K562 (cell line): ENCODE data around the gene KIZ. TPM values are rescaled to one million over a fixed set of nuclear protein-coding genes. Genes with fewer than 3 reads are reported as not detected.

Experiments used
- ATAC-seq: fragments of 200-7000 bp; cut with Tn5 transposase; 3 replicates; pipeline ENCODE4 v1.9.1; 2020; ENCODE audit warnings: moderate library complexity
- BruUV-seq: library from RNA; stranded (reverse); fragments of 400-500 nt; replicated peaks from 2 replicates; lab custom pipeline; 2021; lab: Mats Ljungman, UMichigan
- CTCF ChIA-PET: fragments of 300-600 bp; formaldehyde crosslinking; extraction: SDS; loops from one replicate; lab custom pipeline; 2021; ENCODE audit warnings: low intra/inter-chr PET ratio; lab: Yijun Ruan, JAX
- POLR2A ChIA-PET: fragments of 300-600, 350-650 bp; sonication (Branson Sonifier 250); formaldehyde crosslinking; extraction: SDS; loops from one replicate; lab custom pipeline; 2021; ENCODE audit warnings: antibody characterized with exemption, inconsistent platforms; lab: Yijun Ruan, JAX
- DNase-seq, 4 experiments: peaks; one replicate each; pipeline versions ENCODE4 v3.0.0 to v3.0.0-alpha.2; 2011 to 2018; ENCODE audit warnings: low spot score in 3 of 4, mixed read lengths in 3 of 4; ENCODE audit errors: extremely low read depth in 1 of 4
- FAIRE-seq: peaks from 2 replicates; lab custom pipeline; 2011; peaks lifted over from hg19 to GRCh38; lab: Jason Lieb, UNC
- H2AFZ ChIP-seq: 2 replicates; pipeline ENCODE4 v1.6.0; 2011; ENCODE audit warnings: low read depth, low read length, control low read depth, inconsistent platforms
- H3K27ac ChIP-seq: fragments of 200-600 bp; 3 replicates; pipeline ENCODE4 v1.8.0; 2011; ENCODE audit warnings: low read depth, mild to moderate bottlenecking, control low read depth, inconsistent platforms, low read length, moderate library complexity, mixed read lengths; ENCODE audit errors: extremely low read depth
- H3K27me3 ChIP-seq, 2 experiments: fragments of 300-600 bp in 1 of 2; 2 replicates in 1 of 2; 3 replicates in 1 of 2; pipeline versions ENCODE4 v1.6.0 to v1.8.0; 2011; ENCODE audit warnings: inconsistent platforms in 2 of 2, low read length in 2 of 2, mild to moderate bottlenecking in 1 of 2, mixed read lengths in 1 of 2, moderate library complexity in 1 of 2; ENCODE audit not compliant: control insufficient read depth in 2 of 2, insufficient read depth in 2 of 2
- H3K36me3 ChIP-seq: fragments of 300-600 bp; 3 replicates; pipeline ENCODE4 v1.8.0; 2011; ENCODE audit warnings: mild to moderate bottlenecking, low read length, inconsistent platforms; ENCODE audit not compliant: control insufficient read depth, insufficient read depth
- H3K4me1 ChIP-seq, 2 experiments: fragments of 200-600 bp in 1 of 2; replicated peaks in 1 of 2; 2 replicates in 1 of 2; 3 replicates in 1 of 2; pipeline versions ENCODE4 v1.5.1 to v1.8.0; 2011; ENCODE audit warnings: inconsistent platforms in 2 of 2, low read length in 2 of 2, mild to moderate bottlenecking in 1 of 2, mixed read lengths in 1 of 2, moderate library complexity in 1 of 2; ENCODE audit not compliant: control insufficient read depth in 2 of 2, insufficient read depth in 2 of 2
- H3K4me2 ChIP-seq: 2 replicates; pipeline ENCODE4 v1.6.1; 2011; ENCODE audit warnings: low read length, control low read depth, inconsistent platforms, mixed read lengths; ENCODE audit not compliant: insufficient read depth
- H3K4me3 ChIP-seq: fragments of 200-600 bp; sonication (generic), shearing (Covaris generic); 2 replicates; pipeline ENCODE4 v1.5.1; 2016; ENCODE audit warnings: control low read depth, inconsistent platforms
- H3K79me2 ChIP-seq: fragments of 200-600 bp; 3 replicates; pipeline ENCODE4 v1.8.0; 2011; ENCODE audit warnings: low read length, inconsistent platforms; ENCODE audit not compliant: control insufficient read depth, insufficient read depth
- H3K9ac ChIP-seq, 2 experiments: 2 replicates each; pipeline versions ENCODE4 v1.6.0 to v1.6.1; 2011; ENCODE audit warnings: low read depth in 2 of 2, low read length in 2 of 2, control low read depth in 1 of 2, inconsistent platforms in 1 of 2, mild to moderate bottlenecking in 1 of 2, mixed read lengths in 1 of 2; ENCODE audit not compliant: insufficient read depth in 1 of 2
- H3K9me1 ChIP-seq: one replicate; pipeline ENCODE4 v1.6.0; 2011; ENCODE audit warnings: inconsistent platforms, mild to moderate bottlenecking, low read length, moderate library complexity; ENCODE audit not compliant: control insufficient read depth, insufficient read depth
- H3K9me3 ChIP-seq: replicated peaks from 2 replicates; pipeline ENCODE4 v1.5.1; 2011; ENCODE audit warnings: low read depth, low read length, inconsistent platforms; ENCODE audit not compliant: control insufficient read depth, insufficient read depth
- H4K20me1 ChIP-seq: replicated peaks from 2 replicates; pipeline ENCODE4 v1.6.1; 2011; ENCODE audit warnings: low read length, inconsistent platforms, mixed read lengths; ENCODE audit not compliant: control insufficient read depth, insufficient read depth
- CHD1 ChIP-seq: fragments of 200-600 bp; sonication (generic); IDR thresholded peaks from one replicate; pipeline ENCODE4 v1.6.1; 2012; ENCODE audit warnings: mild to moderate bottlenecking, moderate library complexity, low read length, inconsistent platforms
- DPF2 ChIP-seq: fragments of 450-650 bp; IDR thresholded peaks from 2 replicates; pipeline ENCODE4 v1.6.1; 2016
- ELK1 ChIP-seq: sonication (generic); formaldehyde crosslinking; IDR thresholded peaks from 2 replicates; pipeline ENCODE4 v1.8.1; 2022; ENCODE audit warnings: missing genetic modification reagents
- HEY1 ChIP-seq: fragments of 250-450 bp; sonication (Bioruptor Pico); IDR thresholded peaks from 2 replicates; pipeline ENCODE4 v1.5.0; 2020; ENCODE audit warnings: mild to moderate bottlenecking, moderate library complexity, borderline replicate concordance
- SREBF2 ChIP-seq: sonication (generic); formaldehyde crosslinking; IDR thresholded peaks from 2 replicates; pipeline ENCODE4 v1.4.0; 2020; ENCODE audit warnings: mild to moderate bottlenecking, missing genetic modification reagents
- STAT6 ChIP-seq: sonication (generic); formaldehyde crosslinking; IDR thresholded peaks from 2 replicates; pipeline ENCODE4 v1.8.1; 2023; ENCODE audit warnings: mild to moderate bottlenecking, missing genetic modification reagents
- TBL1XR1 ChIP-seq, 2 experiments: IDR thresholded peaks; 2 replicates each; pipeline ENCODE4 v1.6.1; 2012; ENCODE audit warnings: improper control_type of control experiment in 2 of 2, low read length in 2 of 2, mild to moderate bottlenecking in 1 of 2
- TRIM28 ChIP-seq: fragments of 450-650 bp; IDR thresholded peaks from 2 replicates; pipeline ENCODE4 v1.6.1; 2017
- WGBS: fragments of 100-300 bp; shearing (Covaris generic); methylation state at CpG from one replicate; pipeline ENCODE4 v1.1.6; 2016; ENCODE audit warnings: low coverage, mixed read lengths; ENCODE audit not compliant: insufficient coverage; ENCODE audit errors: missing lambda C conversion rate; 5-methylcytosine and 5-hydroxymethylcytosine counted together
- in situ Hi-C: fragments of 300-500 bp; cut with MboI; formaldehyde crosslinking; loops from 4 replicates; pipeline ENCODE4 v1.15.0; 2018; ENCODE audit warnings: inconsistent platforms, mixed read lengths
- intact Hi-C: fragments of 100-400 bp; cut with micrococcal nuclease; formaldehyde crosslinking; loops from 2 replicates; pipeline ENCODE4 v1.14.2; 2022
- polyA plus RNA-seq, 8 experiments: library from polyadenylated mRNA; depleted of rRNA in 4 of 8; stranded (reverse) in 5 of 8; unstranded in 3 of 8; fragments of >200 nt; fragmentation: Nextera tagmentation in 2 of 8; fragmentation: Illumina TruSeq in 1 of 8; extraction: Ambion mirVana in 2 of 8; extraction: Trizol in 1 of 8; gene quantifications; 2 replicates each; pipeline versions ENCODE4 v1.2.1 to v1.2.3, GENCODE V29; 2011 to 2014; ENCODE audit warnings: inconsistent platforms in 1 of 8, missing spikeins in 1 of 8
- total RNA-seq, 7 experiments: library from RNA; depleted of rRNA in 6 of 7; stranded (reverse); fragments of >200 nt in 6 of 7; fragmentation: Illumina TruSeq in 2 of 7; extraction: Trizol in 2 of 7; gene quantifications; 2 replicates each; pipeline versions ENCODE4 v1.2.1 to v1.2.3, GENCODE V29; 2011 to 2021; ENCODE audit warnings: low replicate concordance in 1 of 7

The KIZ gene
- total and polyA plus RNA-seq, 9 of the 15 experiments (the other 6 are each of a cell fraction or from before 2014, with no cell fraction given): 4.9 to 21.1 (median 13.5) TPM

- H3K27ac ChIP-seq: no peak overlapping the region
- no peak overlapping the region for H3K4me2 ChIP-seq
- peaks cover 0 to 22% of the 10 kb centered on the region in 2 experiments; a peak in 2 of 5 replicates for H3K27me3 ChIP-seq
- no peak overlapping the region for H3K9ac ChIP-seq
- in situ Hi-C loops: no loop called here
- ATAC-seq (no peak), FAIRE-seq (no peak), DNase-seq (no peak)
- 0% methylated on average over 2 of the region's 2 CpGs for WGBS
- H4K20me1 ChIP-seq: no peaks in the 10 kb centered on the region
- no TSS peak for BruUV-seq
- no peak overlapping the region for H3K4me3 ChIP-seq
- no peaks in the 10 kb centered on the region for H3K9me1 ChIP-seq
- no peak overlapping the region for H2AFZ ChIP-seq
- no peaks in the 10 kb centered on the region; a peak in 1 of 5 replicates for H3K4me1 ChIP-seq
- no peaks in the 10 kb centered on the region for H3K9me3 ChIP-seq
- H3K79me2 ChIP-seq: no peaks in the 10 kb centered on the region
- H3K36me3 ChIP-seq: no peaks in the 10 kb centered on the region
- CTCF ChIA-PET: no interaction called here
- POLR2A ChIA-PET: no interaction called here
- TF ChIP-seq CHD1 (no peak), TRIM28 (no peak), HEY1 (CRISPR knock-in tag) (no peak), DPF2 (no peak), SREBF2 (no peak), STAT6 (CRISPR knock-in tag) (no peak), ELK1 (no peak), TBL1XR1 (IDR thresholded peaks at IDR 0.05; ENCODE audit: low read length in 2 of 2) (no peak)
- intact Hi-C loops: no loop called here
Measured at GRCh38 chr20:21262812-21263211, 136.9 kb downstream of the KIZ start.
